A204.1 (cell line): Measurements from ENCODE around the gene CCDC90B.
"Not testable (repeated sequence)": the region's sequence is repeated elsewhere in the genome, so short reads cannot be mapped to it uniquely, and the experiment has no call there.

Source experiments
- FAIRE-seq: peaks from 2 replicates; lab custom pipeline; 2012; peaks lifted over from hg19 to GRCh38; lab: Jason Lieb, UNC

CCDC90B gene

GRCh38 chr11:83287631-83288030, 1.5 kb upstream of the CCDC90B start:
- no peak for FAIRE-seq

DNA sequence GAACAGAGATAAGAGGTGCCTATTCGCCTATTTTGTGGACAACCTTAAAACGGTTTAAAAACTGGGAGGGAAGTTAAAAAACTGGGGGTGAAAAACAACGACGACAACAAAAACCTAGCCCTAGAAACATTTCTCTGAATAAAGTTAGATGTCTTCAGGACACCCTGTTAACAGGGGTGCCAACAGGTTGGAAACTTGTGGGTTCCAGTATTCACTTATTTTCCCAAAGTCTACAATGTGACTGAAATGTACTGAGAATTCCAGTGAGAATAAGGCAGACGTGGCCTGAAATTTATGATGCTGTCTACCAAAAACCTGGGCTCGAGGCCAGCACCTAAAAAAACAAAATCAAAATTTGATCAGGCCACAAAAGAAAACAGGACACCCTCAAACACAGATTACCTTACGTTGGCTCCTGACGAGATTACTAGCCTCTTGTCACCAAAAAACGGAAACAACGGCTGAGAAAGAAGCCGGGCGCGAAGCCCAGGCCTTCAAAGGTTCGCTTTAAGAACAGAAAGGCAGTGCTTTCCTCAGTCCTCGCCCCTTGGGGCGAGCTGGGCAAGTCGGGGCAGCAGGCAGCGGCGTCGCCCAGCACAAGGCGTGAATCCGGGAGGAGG, 906 bp downstream of the CCDC90B start:
- FAIRE-seq = no peak

DNA sequence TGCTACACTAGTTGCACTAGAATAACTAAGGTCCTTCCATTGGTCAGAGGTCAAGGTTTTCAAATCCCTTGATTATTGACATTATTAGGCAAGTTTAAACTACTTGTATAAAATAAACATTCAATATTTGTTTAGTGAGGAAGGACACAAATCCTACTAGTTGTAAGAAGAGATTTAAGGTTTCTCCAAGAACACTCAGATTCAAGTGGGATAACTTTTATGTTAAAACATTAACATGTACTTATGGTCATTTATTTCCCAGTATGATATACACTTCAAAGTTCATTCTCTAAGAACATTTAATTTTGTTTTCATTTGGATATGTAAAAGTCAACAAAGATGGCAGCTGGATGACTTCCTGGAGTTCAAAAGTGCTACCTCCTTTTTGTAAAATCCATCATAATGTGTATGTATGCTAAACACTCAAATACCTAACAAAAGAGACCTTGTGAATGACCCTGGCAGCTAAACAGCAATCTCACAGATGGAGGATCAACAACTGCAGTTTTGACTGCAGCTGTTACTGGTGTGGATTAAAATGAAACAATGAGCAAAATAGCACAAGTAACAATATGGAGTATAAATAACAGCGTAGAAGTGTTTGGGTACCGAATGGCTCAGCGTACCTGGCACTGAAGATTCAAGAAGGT, 1.5 kb downstream of the CCDC90B start:
- FAIRE-seq = no peak

DNA sequence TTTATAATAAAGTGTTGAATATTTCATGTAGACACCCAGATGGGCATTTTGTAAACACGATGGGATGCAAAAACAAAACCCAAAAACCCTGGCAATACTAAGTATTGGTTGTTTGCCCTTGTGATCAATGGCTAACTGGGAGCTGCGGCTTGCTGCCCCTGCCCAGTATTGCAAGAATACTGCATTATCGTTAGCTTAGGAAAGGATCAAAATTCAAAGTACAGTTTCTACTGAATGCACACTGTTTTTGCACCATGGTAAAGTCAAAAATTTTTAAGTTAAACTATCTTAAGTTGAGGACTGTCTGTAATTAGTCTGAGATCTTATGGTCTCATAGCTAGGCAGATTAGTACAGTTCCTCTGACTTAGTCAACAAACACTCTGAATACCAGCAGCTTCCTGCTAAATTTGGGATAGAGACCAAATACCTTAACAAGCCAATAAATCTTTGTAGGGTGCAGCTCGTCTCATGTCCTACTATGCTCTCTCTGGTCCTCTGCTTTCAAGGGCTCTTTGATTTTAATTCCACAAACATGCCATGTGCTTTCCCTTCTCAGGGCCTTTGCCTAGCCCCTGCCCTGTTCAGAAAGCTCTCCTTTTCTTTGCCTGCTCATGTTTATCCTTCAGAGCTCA, 4.0 kb downstream of the CCDC90B start:
- no peak for FAIRE-seq

DNA sequence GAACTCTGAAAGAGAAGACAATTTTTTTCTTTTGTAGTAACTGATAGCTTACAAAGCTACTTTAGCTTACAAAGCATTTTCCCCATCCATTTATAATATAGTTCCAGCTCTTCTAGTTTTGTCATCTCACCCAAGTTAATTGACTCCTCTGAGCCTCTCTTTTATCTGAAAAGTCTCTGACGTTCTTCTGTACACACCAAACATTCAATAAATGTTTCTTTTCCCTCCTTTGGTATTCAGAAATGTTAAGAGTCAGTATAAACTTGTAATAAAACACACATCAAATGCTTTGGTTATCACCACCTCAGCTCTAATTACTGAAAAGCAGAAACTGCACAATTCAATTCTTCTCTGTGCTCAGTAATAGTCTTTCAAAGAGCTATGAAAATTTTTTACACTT, 5.9 kb downstream of the CCDC90B start:
- FAIRE-seq = no peak

DNA sequence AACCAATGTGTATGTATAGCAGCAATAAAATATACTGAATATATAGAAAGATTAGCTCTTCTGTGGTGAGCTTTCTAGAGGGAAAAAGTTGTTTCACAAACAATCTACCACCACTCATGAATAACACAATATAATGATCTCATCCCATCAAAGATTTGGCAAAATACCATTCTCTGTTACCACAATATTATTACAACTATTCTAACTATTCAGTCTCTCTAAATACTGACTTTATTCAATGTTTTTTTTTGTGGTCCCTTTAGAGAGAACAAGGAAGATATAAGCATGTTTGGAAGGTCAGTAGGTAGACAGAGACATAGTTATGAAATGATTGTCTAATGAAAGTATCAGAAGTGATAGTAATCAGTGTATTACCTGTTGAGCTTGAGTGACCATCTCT, 7.8 kb downstream of the CCDC90B start:
- FAIRE-seq = no peak

GRCh38 chr11:83275888-83276641, 10.1 kb downstream of the CCDC90B start:
- FAIRE-seq = no peak

GRCh38 chr11:83272627-83273026, 13.5 kb downstream of the CCDC90B start:
- no peak for FAIRE-seq

DNA sequence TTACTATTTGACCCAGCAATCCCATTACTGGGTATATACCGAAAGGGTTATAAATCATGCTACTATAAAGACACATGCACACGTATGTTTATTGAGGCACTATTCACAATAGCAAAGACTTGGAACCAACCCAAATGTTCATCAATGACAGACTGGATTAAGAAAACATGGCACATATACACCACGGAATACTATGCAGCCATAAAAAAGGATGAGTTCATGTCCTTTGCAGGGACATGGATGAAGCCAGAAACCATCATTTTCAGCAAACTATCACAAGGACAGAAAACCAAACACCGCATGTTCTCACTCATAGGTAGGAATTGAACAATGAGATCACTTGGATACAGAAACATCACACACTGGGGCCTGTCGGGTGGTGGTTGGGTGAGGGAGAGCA, 14.4 kb downstream of the CCDC90B start:
- FAIRE-seq = not testable (repeated sequence)

GRCh38 chr11:83269080-83269479, 17.1 kb downstream of the CCDC90B start:
- FAIRE-seq = not testable (repeated sequence)

- no peak for FAIRE-seq
Measured at GRCh38 chr11:83265331-83265730, 20.8 kb downstream of the CCDC90B start.

DNA sequence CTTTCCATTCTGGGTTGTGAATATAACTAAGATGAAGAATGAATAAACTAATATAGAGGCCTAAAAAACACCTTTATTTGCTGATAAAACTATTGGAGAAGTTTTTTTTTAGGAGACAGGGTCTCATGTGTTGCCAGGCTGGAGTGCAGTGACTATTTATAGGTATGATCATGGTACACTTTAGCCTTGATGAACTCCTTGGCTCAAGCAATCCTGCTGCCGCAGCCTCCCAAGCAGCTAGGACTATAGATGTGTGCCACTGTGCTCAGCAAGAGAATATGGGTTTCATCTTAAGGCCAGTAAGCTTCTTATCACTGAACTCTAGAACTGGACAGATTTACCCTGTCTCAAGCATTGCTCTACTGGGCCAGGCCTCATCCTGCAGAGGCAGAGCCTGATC, 26.6 kb downstream of the CCDC90B start:
- FAIRE-seq = no peak

DNA sequence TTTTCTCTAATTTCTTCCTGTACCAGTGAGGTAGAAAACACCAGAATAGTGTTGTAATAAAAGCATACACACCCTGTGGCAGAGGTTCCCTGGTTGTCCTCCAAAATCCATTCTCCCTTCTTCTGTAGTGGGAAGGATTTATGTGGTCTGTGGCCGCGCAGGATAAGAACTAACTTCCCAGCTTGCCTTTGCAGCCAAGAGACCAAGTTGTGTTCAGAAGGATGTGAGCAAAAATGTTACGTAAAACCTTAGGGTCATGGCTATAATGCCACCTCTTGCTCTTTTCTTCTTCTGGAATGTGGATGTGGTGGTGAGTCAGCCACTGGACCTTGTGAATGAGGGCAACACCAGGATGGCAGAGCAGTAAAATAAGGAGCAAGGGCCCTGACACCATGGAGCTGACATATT, 28.4 kb downstream of the CCDC90B start:
- FAIRE-seq = no peak

GRCh38 chr11:83256602-83257340, 29.4 kb downstream of the CCDC90B start:
- FAIRE-seq = no peak

GRCh38 chr11:83255366-83255765, 30.8 kb downstream of the CCDC90B start:
- no peak for FAIRE-seq

GRCh38 chr11:83252941-83253340, 33.2 kb downstream of the CCDC90B start:
- no peak for FAIRE-seq

DNA sequence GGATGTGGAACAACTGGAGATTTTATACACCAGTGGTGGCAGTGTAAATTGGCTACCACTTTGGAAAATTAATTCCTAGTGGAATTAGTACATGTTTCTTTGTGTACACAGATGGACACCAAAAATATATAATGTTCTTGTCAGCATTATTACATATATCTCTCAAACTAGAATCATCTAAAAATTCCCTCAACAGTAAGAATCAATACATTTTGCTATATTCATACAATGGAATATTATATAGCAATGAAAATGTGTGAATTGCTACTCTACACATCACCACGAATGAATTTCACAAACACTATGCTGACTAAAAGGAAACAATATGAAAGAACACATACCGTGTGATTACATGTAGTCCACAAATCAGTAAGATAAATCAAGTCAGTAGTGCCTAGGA, 33.9 kb downstream of the CCDC90B start:
- FAIRE-seq = no peak

GRCh38 chr11:83249972-83250593, 36.1 kb downstream of the CCDC90B start:
- peak; percentile 93 for FAIRE-seq

- no peak for FAIRE-seq
Measured at GRCh38 chr11:83249445-83249844, 36.7 kb downstream of the CCDC90B start.

DNA sequence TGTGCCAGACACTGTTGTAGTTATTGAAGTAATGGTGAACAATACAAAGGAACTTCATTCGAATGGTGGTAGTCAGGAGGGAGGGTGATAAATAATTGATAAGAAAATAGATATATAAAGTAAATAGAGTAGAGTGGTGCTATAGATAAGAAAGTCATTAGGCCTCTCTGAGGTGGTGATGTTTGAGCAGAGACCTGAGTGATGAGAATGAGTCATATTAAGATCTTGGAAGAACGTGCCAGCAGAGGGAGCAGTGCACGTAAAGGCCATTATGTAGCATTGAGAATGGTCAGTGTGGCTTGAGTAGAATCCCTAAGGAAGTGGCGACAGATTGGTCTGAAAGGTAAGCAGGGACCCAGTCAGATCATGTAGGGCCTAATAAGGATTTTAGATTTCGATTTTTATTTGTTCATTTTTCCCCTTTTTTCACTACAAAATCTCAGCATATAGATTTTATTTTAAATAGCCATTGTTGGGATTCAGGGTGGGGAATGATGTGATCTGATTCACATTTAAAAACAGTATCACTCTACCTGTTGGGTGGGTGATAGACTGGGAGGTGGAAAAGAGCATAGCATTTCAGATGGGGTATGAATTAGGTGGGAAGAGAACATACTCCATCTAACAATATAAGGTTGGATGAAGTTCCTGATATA, 44.7 kb downstream of the CCDC90B start:
- peak; percentile 14 for FAIRE-seq

- FAIRE-seq = no peak
Measured at GRCh38 chr11:83238111-83238510, 48.1 kb downstream of the CCDC90B start.
